ENCODE results near the gene COL11A2.

The COL11A2 gene

DNA sequence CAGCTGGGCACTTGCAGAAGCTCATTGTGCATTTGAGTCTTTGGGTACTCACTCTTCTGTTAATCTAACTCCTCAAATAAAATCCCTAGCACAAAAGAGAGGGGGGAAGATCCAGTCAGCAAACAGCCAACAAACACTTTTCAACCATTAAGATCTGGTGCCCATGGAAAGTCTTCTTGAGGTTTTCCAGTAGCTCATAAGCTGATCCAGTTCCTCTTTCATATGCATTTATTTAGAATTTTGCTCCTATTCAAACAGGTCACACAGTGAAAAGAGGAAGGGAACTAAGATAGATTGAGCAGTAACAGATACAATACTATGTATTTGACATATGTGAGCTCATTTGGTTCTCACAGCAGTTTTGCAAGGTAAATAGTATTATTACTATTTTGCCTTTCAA, 77.9 kb downstream of the COL11A2 start:
- DNase-seq = peak; percentile 5

DNA sequence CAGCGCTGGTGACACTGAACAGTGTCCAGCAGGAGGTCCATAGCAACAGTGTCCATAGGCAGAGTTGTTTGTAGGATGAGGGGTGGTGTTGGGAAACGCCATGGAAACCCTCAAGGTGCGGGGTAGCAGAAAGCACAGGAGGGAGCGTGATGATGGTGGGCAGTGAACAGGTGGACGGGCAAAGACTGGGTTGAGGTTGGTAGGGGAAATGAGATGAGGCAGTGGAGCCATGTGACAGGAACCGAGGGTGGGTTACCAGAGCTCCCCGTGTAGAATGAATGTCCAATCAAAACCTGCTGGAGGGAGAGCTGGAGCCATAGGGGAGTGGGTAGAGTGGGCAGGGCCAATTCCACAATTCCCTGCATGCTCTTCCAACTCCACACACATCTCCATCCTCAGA, 78.5 kb downstream of the COL11A2 start:
- DNase-seq = no peak

All from CD4-positive, alpha-beta T cell treated with Interleukin-4 for 4 hours (primary cell).